Tibial artery (tissue), 4 donors: ENCODE measurements around the gene FBP2.

Source experiments
- DNase-seq, 2 donors: peaks; one replicate each; pipeline ENCODE4 v3.0.0-alpha.2; 2019
- H3K27ac ChIP-seq, 2 donors: fragments of 200-600 bp; sonication (generic) in 1 of 2; 1 replicate in 1 of 2; 2 replicates in 1 of 2; pipeline ENCODE4 v1.5.1; 2018 to 2019; ENCODE audit warnings: mild to moderate bottlenecking in 1 of 2
- H3K27me3 ChIP-seq, 2 donors: fragments of 200-600 bp; sonication (generic) in 1 of 2; one replicate each; pipeline versions ENCODE4 v1.5.1 to v1.6.0; 2016 to 2019
- H3K36me3 ChIP-seq, 3 donors: fragments of 200-600 bp; sonication (generic) in 2 of 3; one replicate each; pipeline ENCODE4 v1.5.1; 2016 to 2019; ENCODE audit warnings: mild to moderate bottlenecking in 2 of 3
- H3K4me1 ChIP-seq, 4 donors: fragments of 200-600 bp; sonication (generic) in 2 of 4; 1 replicate in 3 of 4; 2 replicates in 1 of 4; pipeline ENCODE4 v1.5.1; 2016 to 2019
- H3K4me3 ChIP-seq, 2 donors: fragments of 200-600 bp; sonication (generic) in 1 of 2; 1 replicate in 1 of 2; 2 replicates in 1 of 2; pipeline ENCODE4 v1.5.1; 2018 to 2019; ENCODE audit warnings: mild to moderate bottlenecking in 2 of 2
- H3K9me3 ChIP-seq, 3 donors: fragments of 200-600 bp; sonication (generic) in 1 of 3; one replicate each; pipeline ENCODE4 v1.5.1; 2016 to 2019
- CTCF ChIP-seq, 2 experiments: fragments of 200-600 bp in 1 of 2; fragments of 450-650 bp in 1 of 2; IDR thresholded peaks; one replicate each; pipeline ENCODE4 v1.5.1; 2017 to 2019; ENCODE audit warnings: antibody characterized with exemption in 2 of 2, mild to moderate bottlenecking in 1 of 2, moderate library complexity in 1 of 2
- intact Hi-C: fragments of 100-400 bp; cut with DNase I; formaldehyde crosslinking; loops from one replicate; pipeline ENCODE4 v1.15.0; 2023; ENCODE audit warnings: low total_unique reads

Gene FBP2

GRCh38 chr9:94627287-94627686 lies 33.7 kb upstream of the FBP2 start:
- Histone ChIP-seq H3K4me1 (peaks cover 0 to 13% (median 3%) of the 10 kb centered on the region in 4 donors), H3K27ac (no peak overlapping the region)

GRCh38 chr9:94625835-94626234 lies 32.2 kb upstream of the FBP2 start:
- no peaks in the 10 kb centered on the region for H3K9me3 ChIP-seq
- no peak overlapping the region for H3K27ac ChIP-seq
- intact Hi-C loops, result no loop called here
- H3K4me1 ChIP-seq, result peaks cover 0 to 13% (median 2%) of the 10 kb centered on the region in 4 donors
- H3K4me3 ChIP-seq, result no peak overlapping the region
- H3K27me3 ChIP-seq, result no peaks in the 10 kb centered on the region
- H3K36me3 ChIP-seq, result no peaks in the 10 kb centered on the region
- TF ChIP-seq CTCF (IDR thresholded peaks at IDR 0.05), result no peak
- no peak for DNase-seq

More at GRCh38 chr9:94627287-94627686, 33.7 kb upstream of the FBP2 start:
- Histone ChIP-seq H3K36me3 (no peaks in the 10 kb centered on the region), H3K27me3 (no peaks in the 10 kb centered on the region), H3K4me3 (no peak overlapping the region), H3K9me3 (no peaks in the 10 kb centered on the region)
- intact Hi-C loops, result no loop called here
- DNase-seq, result no peak
- no peak for TF ChIP-seq CTCF (IDR thresholded peaks at IDR 0.05)

- intact Hi-C loops, result no loop called here
- H3K27me3 ChIP-seq, result no peaks in the 10 kb centered on the region
- H3K36me3 ChIP-seq, result no peaks in the 10 kb centered on the region
- peak overlapping the region; percentile 1 to 44 for H3K27ac ChIP-seq
- H3K4me1 ChIP-seq, result peaks cover 0 to 13% (median 2%) of the 10 kb centered on the region in 4 donors
- no peaks in the 10 kb centered on the region for H3K9me3 ChIP-seq
- no peak for DNase-seq
- H3K4me3 ChIP-seq, result no peak overlapping the region
- TF ChIP-seq CTCF (IDR thresholded peaks at IDR 0.05), result no peak
Measured at GRCh38 chr9:94624629-94625028, 31.0 kb upstream of the FBP2 start.

- TF ChIP-seq CTCF (IDR thresholded peaks at IDR 0.05), result no peak
- no peaks in the 10 kb centered on the region for H3K27me3 ChIP-seq
- intact Hi-C loops, result no loop called here
- H3K36me3 ChIP-seq, result no peaks in the 10 kb centered on the region
- no peak overlapping the region for H3K4me3 ChIP-seq
- DNase-seq, result peak in 1 of 2 donors; percentile 28
- no peak overlapping the region for H3K27ac ChIP-seq
- H3K4me1 ChIP-seq, result peaks cover 0 to 24% (median 7%) of the 10 kb centered on the region in 4 donors
- H3K9me3 ChIP-seq, result no peaks in the 10 kb centered on the region
Measured at GRCh38 chr9:94623253-94623652, 29.6 kb upstream of the FBP2 start.

GRCh38 chr9:94622087-94622800 lies 28.6 kb upstream of the FBP2 start:
- H3K4me3 ChIP-seq, result no peak overlapping the region
- no peaks in the 10 kb centered on the region for H3K36me3 ChIP-seq
- intact Hi-C loops, result no loop called here
- no peaks in the 10 kb centered on the region for H3K9me3 ChIP-seq
- peaks cover 0 to 24% (median 7%) of the 10 kb centered on the region in 4 donors for H3K4me1 ChIP-seq
- DNase-seq, result no peak
- TF ChIP-seq CTCF (IDR thresholded peaks at IDR 0.05), result no peak
- H3K27me3 ChIP-seq, result no peaks in the 10 kb centered on the region
- no peak overlapping the region for H3K27ac ChIP-seq
